GM10266 (cell line): ENCODE data around the gene CTRB2.
"Not testable (repeated sequence)": the region's sequence is repeated elsewhere in the genome, so short reads cannot be mapped to it uniquely, and the experiment has no call there.

ENCODE experiments used
- DNase-seq: peaks from one replicate; pipeline ENCODE4 v3.0.0; 2012; ENCODE audit errors: extremely low spot score
- TF ChIP-seq, protein P1 (sequence below): IDR thresholded peaks from 2 replicates; pipeline ENCODE4 v1.5.1; 2012; ENCODE audit warnings: mild to moderate bottlenecking, low read depth; ENCODE audit not compliant: control insufficient read depth, insufficient read depth; ENCODE audit errors: missing control alignments

The CTRB2 gene

DNA sequence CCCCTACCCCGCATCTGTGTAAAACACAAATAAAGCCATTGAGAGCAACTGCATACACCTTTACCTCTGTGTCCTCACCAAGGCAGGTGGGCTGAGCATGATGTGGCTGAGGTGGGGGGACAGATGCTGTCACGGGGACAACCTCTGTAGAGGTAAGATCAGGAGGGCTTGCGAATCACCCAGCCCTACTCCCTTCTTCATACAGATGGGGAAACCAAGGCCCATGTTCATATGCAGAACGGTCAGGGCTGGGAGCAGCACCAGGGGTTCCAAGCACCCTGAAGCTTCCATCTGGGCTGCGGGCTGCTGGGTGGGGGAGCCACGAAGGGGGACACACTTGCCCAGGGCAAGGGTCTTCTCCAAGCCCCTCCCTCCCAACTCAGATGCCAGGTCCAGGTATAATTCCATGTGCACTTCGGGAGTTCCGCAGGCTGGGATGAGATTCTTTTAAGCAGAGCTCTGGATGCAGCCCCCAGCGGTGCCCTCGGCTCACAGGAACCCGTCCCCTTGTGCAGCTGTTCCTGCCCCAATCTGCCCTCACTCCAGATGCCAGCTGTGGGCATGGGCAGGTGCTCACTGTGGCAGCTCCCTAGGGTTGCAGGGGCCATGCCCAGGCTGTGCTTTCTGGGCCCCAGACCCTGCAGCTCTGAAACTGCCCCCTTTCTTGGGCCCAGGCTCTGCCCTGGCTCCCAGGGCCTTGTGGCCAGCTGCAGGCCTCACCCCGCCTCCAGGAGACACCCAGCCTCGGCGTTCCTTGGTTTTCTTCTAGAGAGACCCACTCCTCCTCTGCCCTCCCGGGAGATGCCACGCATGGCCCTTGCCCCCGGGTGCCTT lies 21.4 kb upstream of the CTRB2 start:
- no peak for DNase-seq
- TF ChIP-seq, protein P1, sequence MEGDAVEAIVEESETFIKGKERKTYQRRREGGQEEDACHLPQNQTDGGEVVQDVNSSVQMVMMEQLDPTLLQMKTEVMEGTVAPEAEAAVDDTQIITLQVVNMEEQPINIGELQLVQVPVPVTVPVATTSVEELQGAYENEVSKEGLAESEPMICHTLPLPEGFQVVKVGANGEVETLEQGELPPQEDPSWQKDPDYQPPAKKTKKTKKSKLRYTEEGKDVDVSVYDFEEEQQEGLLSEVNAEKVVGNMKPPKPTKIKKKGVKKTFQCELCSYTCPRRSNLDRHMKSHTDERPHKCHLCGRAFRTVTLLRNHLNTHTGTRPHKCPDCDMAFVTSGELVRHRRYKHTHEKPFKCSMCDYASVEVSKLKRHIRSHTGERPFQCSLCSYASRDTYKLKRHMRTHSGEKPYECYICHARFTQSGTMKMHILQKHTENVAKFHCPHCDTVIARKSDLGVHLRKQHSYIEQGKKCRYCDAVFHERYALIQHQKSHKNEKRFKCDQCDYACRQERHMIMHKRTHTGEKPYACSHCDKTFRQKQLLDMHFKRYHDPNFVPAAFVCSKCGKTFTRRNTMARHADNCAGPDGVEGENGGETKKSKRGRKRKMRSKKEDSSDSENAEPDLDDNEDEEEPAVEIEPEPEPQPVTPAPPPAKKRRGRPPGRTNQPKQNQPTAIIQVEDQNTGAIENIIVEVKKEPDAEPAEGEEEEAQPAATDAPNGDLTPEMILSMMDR: no peak

DNA sequence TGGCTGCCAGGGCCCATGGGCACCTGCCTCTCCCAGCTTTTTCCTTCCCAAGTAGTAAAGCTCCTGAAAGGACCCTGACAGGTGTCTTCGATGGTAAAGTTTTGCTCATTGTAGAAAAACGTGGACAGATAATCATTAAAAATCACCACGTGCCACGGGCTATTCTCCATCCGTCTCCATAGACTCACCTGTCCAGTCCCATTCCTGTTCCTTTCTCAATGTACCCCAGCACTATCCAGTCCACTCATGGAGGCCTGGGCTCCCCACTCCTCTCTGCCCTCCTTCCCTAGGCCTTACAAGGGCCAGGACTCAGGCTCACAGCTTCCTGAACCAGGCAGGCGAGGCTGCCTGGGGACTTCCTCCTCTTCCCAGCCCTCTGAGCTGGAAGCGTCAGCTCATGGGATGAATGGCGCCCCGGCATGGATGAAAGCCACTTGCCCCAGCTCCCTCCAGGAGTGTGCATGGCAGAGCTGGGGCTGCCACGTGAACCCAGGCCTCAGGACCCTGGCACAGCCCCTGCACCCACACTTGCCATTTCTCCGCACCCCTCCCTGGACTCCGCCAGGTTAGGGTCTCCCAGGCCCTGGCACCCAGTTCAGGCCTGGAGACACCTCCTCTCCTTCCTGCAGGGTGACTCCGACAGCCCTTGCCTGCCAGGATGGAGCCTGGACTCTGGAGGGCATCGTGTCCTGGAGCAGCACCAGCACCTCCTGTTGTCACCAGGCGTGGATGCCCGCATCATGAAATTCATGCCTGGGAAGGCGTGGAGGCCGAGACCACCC lies 20.6 kb upstream of the CTRB2 start:
- DNase-seq: no peak
- TF ChIP-seq, protein P1: no peak

DNA sequence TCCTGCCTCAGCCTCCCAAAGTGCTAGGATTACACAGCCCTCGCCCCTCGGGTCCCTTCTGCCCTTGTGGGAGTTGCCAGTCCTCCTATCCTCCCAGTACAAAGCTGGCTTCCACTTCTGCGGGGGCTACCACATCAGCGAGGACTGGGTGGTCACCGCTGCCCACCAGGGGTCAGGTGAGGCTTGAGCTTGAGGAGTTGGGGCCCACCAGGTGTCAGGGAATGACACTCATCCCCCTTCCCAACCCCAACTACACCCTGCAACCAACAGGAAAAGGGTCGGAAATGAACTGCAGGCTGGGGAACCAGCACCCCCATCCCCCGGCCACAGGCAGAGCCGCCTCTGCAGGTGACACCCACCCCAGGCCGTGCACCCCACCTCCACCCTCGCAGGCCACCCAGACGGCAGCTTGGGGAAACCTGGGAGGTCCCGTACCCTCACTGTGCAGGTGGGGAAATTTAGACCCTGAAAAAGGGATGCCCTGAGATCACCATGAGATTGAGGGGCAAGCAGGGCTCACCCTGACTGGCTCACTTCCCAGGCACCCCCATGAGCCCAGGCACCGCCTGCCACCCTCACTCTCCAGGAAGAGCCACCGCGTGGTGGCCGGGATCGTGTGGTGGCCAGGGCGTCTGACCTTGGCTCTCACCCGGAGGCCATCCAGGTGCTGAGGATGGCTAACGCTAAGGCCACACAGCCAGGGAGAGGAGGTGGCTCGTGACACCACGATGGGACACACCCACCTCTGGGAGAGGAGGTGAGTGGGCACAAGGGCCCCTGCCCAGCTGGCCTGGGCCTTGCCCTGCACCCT lies 19.8 kb upstream of the CTRB2 start:
- TF ChIP-seq, protein P1: no peak

DNA sequence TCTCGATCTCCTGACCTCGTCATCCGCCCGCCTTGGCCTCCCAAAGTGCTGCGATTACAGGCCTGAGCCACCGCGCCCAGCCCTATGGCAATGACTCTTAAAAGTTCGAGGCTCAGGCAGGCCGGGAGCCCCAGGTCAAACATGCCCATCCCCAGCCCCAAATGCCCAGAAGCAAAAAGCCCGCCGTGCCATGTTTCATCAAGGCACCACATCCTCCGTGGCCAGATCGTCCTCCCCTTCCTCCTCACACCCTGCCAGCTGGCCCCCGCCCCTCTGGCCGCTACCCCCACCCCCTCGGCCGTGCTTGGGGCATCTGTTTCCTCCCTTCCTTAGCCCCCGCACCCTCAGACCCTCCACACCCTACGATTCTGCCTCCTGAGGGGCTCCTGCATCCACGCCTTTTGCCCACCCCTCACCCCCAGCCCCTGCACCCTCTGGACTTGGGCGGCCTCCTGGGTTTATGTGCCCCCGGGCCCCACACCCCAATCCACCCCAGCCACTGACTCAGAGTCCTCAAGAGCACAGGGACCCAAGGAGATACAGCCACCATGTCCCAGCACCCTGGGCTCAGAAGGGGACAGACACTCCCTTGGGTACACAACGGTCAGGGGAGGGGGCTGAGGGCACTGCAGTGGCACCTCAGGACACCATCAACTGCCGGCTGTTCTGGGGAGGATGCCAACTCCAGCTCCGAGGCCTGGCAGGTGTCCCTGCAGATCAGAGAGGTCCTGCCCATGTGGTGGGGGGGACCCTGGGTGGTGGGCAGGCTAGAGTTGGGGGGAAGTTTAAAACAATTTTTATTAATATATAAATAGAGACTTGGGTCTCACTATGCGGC lies 18.9 kb upstream of the CTRB2 start:
- TF ChIP-seq, protein P1: no peak
- DNase-seq: no peak

More for the DNA sequence above, 19.8 kb upstream of the CTRB2 start:
- no peak for DNase-seq

DNA sequence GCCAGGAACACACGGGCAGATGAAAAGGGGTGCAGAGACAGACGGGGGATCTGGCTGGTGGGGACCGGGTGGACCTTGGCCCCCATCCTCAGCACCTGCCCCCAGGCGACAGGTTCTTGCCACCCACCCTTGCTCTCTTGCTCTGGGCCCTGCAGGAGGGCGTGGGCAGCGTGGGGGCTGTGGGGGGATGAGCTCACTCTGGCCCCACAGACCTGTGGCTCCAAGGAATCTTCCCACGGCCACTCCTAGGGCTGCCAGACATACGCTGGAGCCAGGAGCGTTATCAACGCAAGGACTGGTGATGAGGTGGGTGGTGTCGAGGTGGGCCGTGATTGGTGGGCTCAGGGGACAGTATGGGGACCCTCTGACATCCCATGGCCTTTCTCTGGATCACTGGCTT lies 18.1 kb upstream of the CTRB2 start:
- no peak for DNase-seq
- TF ChIP-seq, protein P1: no peak

DNA sequence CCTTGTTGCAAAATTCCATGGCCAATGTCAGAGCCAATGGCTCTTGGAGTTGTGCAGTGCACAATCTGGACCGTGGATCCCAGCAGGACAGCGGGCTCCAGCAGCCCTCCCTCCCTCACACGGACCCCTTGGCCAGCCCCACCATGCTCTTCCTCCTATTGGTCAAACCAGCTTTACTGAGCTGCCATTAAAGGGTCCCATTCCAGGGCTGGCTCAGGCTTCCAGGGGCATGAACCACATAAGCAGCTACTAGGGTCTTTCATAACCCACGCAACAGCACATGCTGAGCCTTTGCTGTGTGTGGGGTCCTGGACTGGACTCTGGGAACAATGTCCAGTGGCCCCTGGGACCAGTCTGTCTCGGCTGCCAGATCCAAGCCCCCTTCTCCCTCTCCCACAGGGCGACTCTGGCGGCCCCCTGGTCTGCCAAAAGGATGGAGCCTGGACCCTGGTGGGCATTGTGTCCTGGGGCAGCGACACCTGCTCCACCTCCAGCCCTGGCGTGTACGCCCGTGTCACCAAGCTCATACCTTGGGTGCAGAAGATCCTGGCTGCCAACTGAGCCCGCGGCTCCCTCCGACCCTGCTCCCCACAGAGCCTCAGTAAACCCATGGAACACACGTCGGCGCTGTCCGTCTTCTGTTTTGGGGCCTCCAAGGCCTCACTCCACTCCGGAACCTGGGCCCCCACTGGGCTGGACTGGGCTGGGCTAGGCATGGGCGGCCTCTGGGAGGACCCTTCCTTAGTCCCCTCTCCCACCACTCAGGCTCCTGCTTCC lies 17.5 kb upstream of the CTRB2 start:
- no peak for DNase-seq
- TF ChIP-seq, protein P1: no peak

DNA sequence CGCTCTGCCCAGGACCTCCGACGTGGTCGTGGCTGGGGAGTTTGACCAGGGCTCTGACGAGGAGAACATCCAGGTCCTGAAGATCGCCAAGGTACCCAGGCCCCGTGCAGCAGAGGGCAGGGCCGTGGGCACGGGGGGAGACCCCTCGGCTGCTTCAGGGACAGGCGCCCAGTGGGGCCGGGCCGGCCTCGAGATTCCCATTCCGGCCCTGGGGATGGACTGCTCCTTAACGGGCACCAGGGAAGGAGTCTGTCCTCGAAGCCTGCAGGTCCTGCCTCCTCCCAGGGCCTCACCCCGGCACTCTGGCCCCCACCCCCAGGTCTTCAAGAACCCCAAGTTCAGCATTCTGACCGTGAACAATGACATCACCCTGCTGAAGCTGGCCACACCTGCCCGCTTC lies 16.2 kb upstream of the CTRB2 start:
- not testable (repeated sequence) for DNase-seq
